Measurements from ENCODE around the gene ST6GAL2. TPM values are rescaled to one million over a fixed set of nuclear protein-coding genes. Genes with fewer than 3 reads are reported as not detected.

ST6GAL2 gene
- total RNA-seq, 4 donors from 2014 or later: 0.04 to 1.3 (median 0.82) TPM

DNA sequence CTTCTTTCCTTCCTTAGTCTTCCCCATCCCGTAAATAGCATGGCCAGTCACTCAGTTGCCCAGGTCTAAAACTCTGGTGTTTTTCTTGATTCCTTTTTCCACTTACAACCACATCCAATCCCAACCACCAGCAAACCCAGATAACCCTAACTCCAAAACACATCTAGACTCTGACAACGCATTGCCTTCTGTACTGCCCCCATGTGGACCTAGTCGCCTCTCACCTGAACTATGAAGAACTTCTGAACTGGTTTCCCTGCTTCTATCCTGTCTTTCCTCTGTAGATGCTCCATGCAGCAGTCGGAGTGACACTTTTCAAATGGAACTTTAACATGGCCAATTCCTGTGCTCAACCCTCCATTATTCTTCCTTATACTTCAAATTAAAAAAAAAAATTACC is 26.5 kb downstream of the ST6GAL2 start:
- DNase-seq (ENCODE audit: low spot score in 2 of 2): peak in 1 of 2 donors; percentile 0
- WGBS, 2 donors: 95 to 96% methylated on average over 4 of the region's 4 CpGs
- intact Hi-C loops (cut with DNase I; ENCODE audit: low total_unique reads): no loop called here
- H3K4me3 ChIP-seq (ENCODE audit: low read depth, poor library complexity, severe bottlenecking): no peak overlapping the region
- no peak for TF ChIP-seq POLR2A (IDR thresholded peaks at IDR 0.05)
- TF ChIP-seq, protein P1, sequence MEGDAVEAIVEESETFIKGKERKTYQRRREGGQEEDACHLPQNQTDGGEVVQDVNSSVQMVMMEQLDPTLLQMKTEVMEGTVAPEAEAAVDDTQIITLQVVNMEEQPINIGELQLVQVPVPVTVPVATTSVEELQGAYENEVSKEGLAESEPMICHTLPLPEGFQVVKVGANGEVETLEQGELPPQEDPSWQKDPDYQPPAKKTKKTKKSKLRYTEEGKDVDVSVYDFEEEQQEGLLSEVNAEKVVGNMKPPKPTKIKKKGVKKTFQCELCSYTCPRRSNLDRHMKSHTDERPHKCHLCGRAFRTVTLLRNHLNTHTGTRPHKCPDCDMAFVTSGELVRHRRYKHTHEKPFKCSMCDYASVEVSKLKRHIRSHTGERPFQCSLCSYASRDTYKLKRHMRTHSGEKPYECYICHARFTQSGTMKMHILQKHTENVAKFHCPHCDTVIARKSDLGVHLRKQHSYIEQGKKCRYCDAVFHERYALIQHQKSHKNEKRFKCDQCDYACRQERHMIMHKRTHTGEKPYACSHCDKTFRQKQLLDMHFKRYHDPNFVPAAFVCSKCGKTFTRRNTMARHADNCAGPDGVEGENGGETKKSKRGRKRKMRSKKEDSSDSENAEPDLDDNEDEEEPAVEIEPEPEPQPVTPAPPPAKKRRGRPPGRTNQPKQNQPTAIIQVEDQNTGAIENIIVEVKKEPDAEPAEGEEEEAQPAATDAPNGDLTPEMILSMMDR (IDR thresholded peaks at IDR 0.05): no peak

DNA sequence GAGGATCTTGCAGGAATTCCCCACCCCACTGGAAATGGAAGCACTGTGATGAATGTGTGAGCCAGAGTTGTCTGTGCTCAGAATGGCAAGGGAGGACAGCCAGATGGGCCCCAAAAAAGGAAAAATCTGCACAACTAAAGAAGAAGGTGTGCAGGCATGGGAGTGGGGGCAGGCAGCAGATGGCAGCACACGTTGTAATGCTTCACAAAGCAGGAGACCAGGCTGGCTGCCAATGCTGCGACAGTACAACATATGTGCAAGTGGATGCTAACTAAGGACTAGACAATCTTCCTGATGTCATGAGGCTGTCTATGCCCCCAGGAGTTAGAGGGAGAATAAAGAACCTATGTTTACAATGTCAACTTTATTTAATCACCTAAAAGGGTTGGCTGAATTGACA is 27.2 kb downstream of the ST6GAL2 start:
- intact Hi-C loops (cut with DNase I; ENCODE audit: low total_unique reads): no loop called here
- no peak for TF ChIP-seq POLR2A (IDR thresholded peaks at IDR 0.05)
- TF ChIP-seq, protein P1 (IDR thresholded peaks at IDR 0.05): no peak
- H3K4me3 ChIP-seq (ENCODE audit: low read depth, poor library complexity, severe bottlenecking): no peak overlapping the region
- WGBS, 2 donors: 58 to 76% methylated on average over 2 of the region's 2 CpGs
- DNase-seq (ENCODE audit: low spot score in 2 of 2): peak in 1 of 2 donors; percentile 12

DNA sequence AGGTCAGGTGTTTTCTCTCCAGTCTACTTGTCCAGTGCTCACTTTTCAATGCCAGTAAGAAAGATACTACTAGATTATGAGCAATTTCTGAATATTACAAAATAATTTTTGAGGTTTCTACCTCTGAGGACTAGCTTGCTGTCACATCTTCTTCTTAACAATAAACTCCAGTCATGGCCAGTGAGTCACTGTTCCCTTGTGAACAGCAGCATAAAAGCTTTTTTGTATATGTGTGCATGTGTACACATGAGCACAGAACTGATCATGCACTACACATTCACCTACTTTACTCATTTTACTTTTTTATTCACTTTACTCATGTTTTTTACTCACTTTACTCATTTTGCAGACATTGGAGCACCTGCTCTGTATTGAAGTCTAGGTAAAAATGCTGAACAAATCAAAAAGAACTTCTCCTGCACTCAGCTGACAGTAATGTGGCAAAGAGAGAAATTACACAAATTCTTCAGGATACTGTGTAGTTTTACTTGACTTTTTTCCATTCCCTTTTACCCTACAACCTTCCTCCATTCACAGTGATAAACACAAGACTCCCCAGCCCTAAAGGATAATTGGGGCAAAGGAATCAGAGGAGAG is 28.0 kb downstream of the ST6GAL2 start:
- H3K4me3 ChIP-seq (ENCODE audit: low read depth, poor library complexity, severe bottlenecking): no peak overlapping the region
- TF ChIP-seq POLR2A (IDR thresholded peaks at IDR 0.05): no peak
- TF ChIP-seq, protein P1 (IDR thresholded peaks at IDR 0.05): no peak
- intact Hi-C loops (cut with DNase I; ENCODE audit: low total_unique reads): no loop called here
- no peak for DNase-seq (ENCODE audit: low spot score in 2 of 2)

DNA sequence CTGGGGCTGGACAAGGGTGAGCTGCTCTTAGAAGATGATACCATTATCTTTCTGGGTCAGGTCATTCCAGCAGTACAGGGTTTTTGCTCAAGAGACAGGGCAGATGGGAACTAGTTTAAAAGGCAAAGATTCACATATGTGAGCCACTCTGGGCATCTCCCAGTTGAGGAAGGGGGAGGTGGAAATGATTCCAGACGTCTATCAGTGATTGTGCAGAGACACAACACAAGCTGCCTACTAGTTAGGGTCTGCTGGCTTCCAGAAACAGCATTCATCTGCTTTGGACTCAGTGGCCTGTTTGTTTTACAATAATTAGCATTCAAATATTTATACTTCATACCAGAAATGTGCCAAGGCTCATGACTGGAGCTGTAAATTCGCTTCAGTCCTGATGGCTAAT is 32.3 kb downstream of the ST6GAL2 start:
- TF ChIP-seq POLR2A (IDR thresholded peaks at IDR 0.05): no peak
- intact Hi-C loops (cut with DNase I; ENCODE audit: low total_unique reads): no loop called here
- DNase-seq (ENCODE audit: low spot score in 2 of 2): peak in 1 of 2 donors; percentile 46
- H3K4me3 ChIP-seq (ENCODE audit: low read depth, poor library complexity, severe bottlenecking): no peak overlapping the region
- WGBS, 2 donors: 79 to 91% methylated on average over 2 of the region's 2 CpGs

DNA sequence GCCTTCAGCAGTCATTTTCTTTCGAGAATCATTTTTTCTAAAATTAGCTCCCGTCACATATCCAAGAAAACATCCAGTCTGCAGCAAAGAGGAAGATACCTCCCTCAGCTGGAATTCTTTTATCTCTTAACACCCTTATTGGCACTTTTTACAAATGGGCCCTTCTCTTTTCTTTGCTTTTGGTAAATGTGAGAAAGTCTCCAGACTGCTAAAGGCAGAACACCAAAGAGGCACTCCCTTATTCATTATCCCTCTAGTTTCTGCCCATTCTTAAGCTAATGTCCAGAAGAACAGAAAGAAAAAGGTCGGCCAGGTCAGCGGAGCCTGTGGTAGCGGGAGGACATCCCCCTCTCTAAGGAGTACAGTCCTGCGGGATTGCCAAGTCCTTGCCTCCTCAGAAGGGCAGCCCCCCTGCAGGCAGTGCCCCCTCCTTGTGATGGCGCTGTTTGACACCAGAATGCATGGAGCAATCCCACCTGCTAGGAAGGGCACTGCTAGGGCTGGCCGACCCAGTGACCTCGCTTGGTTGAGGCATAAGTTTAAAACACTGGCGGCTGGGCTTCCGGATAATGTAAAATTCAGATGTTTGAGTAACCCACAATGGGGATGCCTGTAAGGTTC is 34.0 kb downstream of the ST6GAL2 start:
- no peak for TF ChIP-seq POLR2A (IDR thresholded peaks at IDR 0.05)
- TF ChIP-seq, protein P1 (IDR thresholded peaks at IDR 0.05): no peak
- peak in 1 of 2 donors; percentile 65 for DNase-seq (ENCODE audit: low spot score in 2 of 2)
- intact Hi-C loops (cut with DNase I; ENCODE audit: low total_unique reads): no loop called here
- 82 to 90% methylated on average over 11 of the region's 11 CpGs for WGBS, 2 donors
- H3K4me3 ChIP-seq (ENCODE audit: low read depth, poor library complexity, severe bottlenecking): no peak overlapping the region

DNA sequence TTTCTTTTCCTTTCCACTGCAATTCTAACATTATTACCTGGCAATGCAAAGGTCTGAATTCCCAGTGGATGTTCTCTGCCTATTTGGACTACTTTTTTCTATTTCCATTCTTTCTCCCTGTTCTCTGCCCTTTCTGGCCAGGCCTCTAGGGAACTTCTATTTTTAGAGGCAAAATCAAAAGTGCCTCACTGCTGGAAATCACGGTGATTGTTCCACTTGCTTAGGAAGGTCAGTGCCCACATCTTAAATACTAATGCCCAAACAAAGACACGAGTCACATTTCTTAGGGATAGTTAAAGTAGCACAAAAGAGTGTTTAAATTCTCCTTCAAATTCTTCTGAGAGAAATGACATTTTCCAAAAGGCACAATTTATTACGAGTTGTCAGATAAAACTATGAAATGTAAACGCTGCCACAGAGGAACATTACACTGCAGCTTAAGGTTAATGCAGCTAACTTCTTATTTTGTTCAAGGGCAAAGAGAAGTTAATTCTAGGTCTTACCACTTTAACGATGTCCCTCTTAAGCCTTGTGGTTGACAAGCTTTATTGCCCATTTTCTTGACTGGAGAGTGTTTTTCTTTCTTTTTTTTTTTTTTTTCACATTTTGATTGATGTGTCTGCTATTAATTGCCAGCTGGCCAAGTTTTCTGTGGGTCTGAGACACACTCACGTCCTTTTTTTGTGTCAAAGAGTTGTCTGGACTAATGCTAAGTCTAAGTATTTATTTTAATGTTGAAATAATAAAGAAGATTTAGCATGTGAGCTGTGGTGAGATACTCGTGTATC is 34.7 kb downstream of the ST6GAL2 start:
- no peak overlapping the region for H3K4me3 ChIP-seq (ENCODE audit: low read depth, poor library complexity, severe bottlenecking)
- TF ChIP-seq, protein P1 (IDR thresholded peaks at IDR 0.05): no peak
- no peak for TF ChIP-seq POLR2A (IDR thresholded peaks at IDR 0.05)
- intact Hi-C loops (cut with DNase I; ENCODE audit: low total_unique reads): no loop called here
- DNase-seq (ENCODE audit: low spot score in 2 of 2): no peak
- WGBS, 2 donors: 44 to 52% methylated on average over 7 of the region's 7 CpGs

All from lower leg skin (tissue), 4 donors.